GM23338 (cell line): Measurements from ENCODE around the gene CHRNA5. TPM values are rescaled to one million over a fixed set of nuclear protein-coding genes. Genes with fewer than 3 reads are reported as not detected.

ENCODE experiments used
- ATAC-seq: fragments of 200-7000 bp; cut with Tn5 transposase; 3 replicates; pipeline ENCODE4 v1.9.1; 2020
- DNase-seq: peaks from one replicate; pipeline ENCODE4 v3.0.0-alpha.2; 2015; ENCODE audit warnings: low spot score
- H2AFZ ChIP-seq: fragments of 200-600 bp; sonication (generic); 2 replicates; pipeline ENCODE4 v1.8.0; 2016; ENCODE audit warnings: antibody characterized with exemption, mild to moderate bottlenecking, moderate library complexity
- H3F3A ChIP-seq: fragments of 200-600 bp; sonication (generic); replicated peaks from 2 replicates; pipeline ENCODE4 v1.8.0; 2017; ENCODE audit warnings: antibody characterized with exemption, mixed run types, low read depth
- H3K27ac ChIP-seq: fragments of 200-600 bp; sonication (generic); 2 replicates; pipeline ENCODE4 v1.6.1; 2016; ENCODE audit warnings: low read depth
- H3K27me3 ChIP-seq: fragments of 200-600 bp; sonication (generic); 2 replicates; pipeline ENCODE4 v1.8.0; 2016; ENCODE audit warnings: mild to moderate bottlenecking, mixed run types, moderate library complexity; ENCODE audit not compliant: insufficient read depth
- H3K36me3 ChIP-seq: fragments of 200-600 bp; sonication (generic); 2 replicates; pipeline ENCODE4 v1.8.0; 2016; ENCODE audit warnings: mild to moderate bottlenecking; ENCODE audit not compliant: insufficient read depth
- H3K4me1 ChIP-seq: fragments of 200-600 bp; sonication (generic); 2 replicates; pipeline ENCODE4 v1.8.0; 2016; ENCODE audit warnings: mild to moderate bottlenecking, moderate library complexity; ENCODE audit not compliant: insufficient read depth
- H3K4me2 ChIP-seq: fragments of 200-600 bp; sonication (generic); 2 replicates; pipeline ENCODE4 v1.7.1; 2017; ENCODE audit warnings: mixed run types
- H3K4me3 ChIP-seq: fragments of 200-600 bp; sonication (generic); 2 replicates; pipeline ENCODE4 v1.6.1; 2016; ENCODE audit warnings: mixed run types
- H3K79me2 ChIP-seq: fragments of 200-600 bp; sonication (generic); replicated peaks from 2 replicates; pipeline ENCODE4 v1.8.0; 2017; ENCODE audit warnings: mild to moderate bottlenecking; ENCODE audit not compliant: insufficient read depth
- H3K9me2 ChIP-seq: fragments of 200-600 bp; sonication (generic); 2 replicates; pipeline ENCODE4 v1.8.0; 2017; ENCODE audit not compliant: insufficient read depth
- H4K20me1 ChIP-seq: fragments of 200-600 bp; sonication (generic); replicated peaks from 2 replicates; pipeline ENCODE4 v1.8.0; 2017; ENCODE audit warnings: mild to moderate bottlenecking; ENCODE audit not compliant: insufficient read depth
- H3K27ac Mint-ChIP-seq: 2 replicates; pipeline ENCODE4 v1.8.0; 2020; ENCODE audit warnings: inconsistent platforms, mild to moderate bottlenecking, moderate library complexity, mixed read lengths
- H3K27me3 Mint-ChIP-seq: 3 replicates; pipeline ENCODE4 v1.8.0; 2022; ENCODE audit warnings: low read depth, mild to moderate bottlenecking, moderate library complexity, mixed read lengths, inconsistent platforms; ENCODE audit not compliant: insufficient read depth, poor library complexity
- H3K36me3 Mint-ChIP-seq: 3 replicates; pipeline ENCODE4 v1.8.0; 2021; ENCODE audit warnings: low read depth, mild to moderate bottlenecking, inconsistent platforms, moderate library complexity, mixed read lengths
- H3K4me1 Mint-ChIP-seq: 3 replicates; pipeline ENCODE4 v1.8.0; 2020; ENCODE audit warnings: mild to moderate bottlenecking, inconsistent platforms, mixed read lengths
- H3K4me3 Mint-ChIP-seq: 3 replicates; pipeline ENCODE4 v1.8.0; 2021; ENCODE audit warnings: moderate library complexity, mild to moderate bottlenecking, inconsistent platforms, mixed read lengths
- H3K9me3 Mint-ChIP-seq: 3 replicates; pipeline ENCODE4 v1.8.0; 2020; ENCODE audit warnings: moderate library complexity, mild to moderate bottlenecking, inconsistent platforms, mixed read lengths
- CREB1 ChIP-seq: fragments of 250-450 bp; sonication (Bioruptor Pico); IDR thresholded peaks from 2 replicates; pipeline ENCODE4 v1.5.0; 2020; ENCODE audit warnings: low read depth, mild to moderate bottlenecking, moderate library complexity
- EZH2 ChIP-seq: fragments of 200-600 bp; sonication (generic); IDR thresholded peaks from one replicate; pipeline ENCODE4 v1.8.0; 2017; ENCODE audit warnings: antibody characterized with exemption, mild to moderate bottlenecking, low read depth; ENCODE audit not compliant: unreplicated experiment
- EZH2phosphoT487 ChIP-seq: fragments of 200-600 bp; sonication (generic); IDR thresholded peaks from one replicate; pipeline ENCODE4 v1.8.1; 2018; ENCODE audit warnings: antibody characterized with exemption; ENCODE audit not compliant: unreplicated experiment
- JUNB ChIP-seq: IDR thresholded peaks from one replicate; pipeline ENCODE4 v1.6.1; 2016; ENCODE audit warnings: antibody characterized with exemption; ENCODE audit not compliant: unreplicated experiment
- NANOG ChIP-seq: IDR thresholded peaks from 2 replicates; pipeline ENCODE4 v1.6.1; 2016; ENCODE audit warnings: antibody characterized with exemption, borderline replicate concordance
- POLR2AphosphoS5 ChIP-seq: IDR thresholded peaks from 2 replicates; pipeline ENCODE4 v1.6.1; 2016; ENCODE audit warnings: antibody characterized with exemption, low read depth
- STAT1 ChIP-seq: IDR thresholded peaks from one replicate; pipeline ENCODE4 v1.6.1; 2016; ENCODE audit warnings: antibody characterized with exemption; ENCODE audit not compliant: unreplicated experiment
- ZNF114 ChIP-seq: fragments of 250-450 bp; sonication (Bioruptor Pico); IDR thresholded peaks from 2 replicates; pipeline ENCODE4 v1.5.0; 2020; ENCODE audit warnings: mild to moderate bottlenecking, moderate library complexity
- polyA plus RNA-seq: library from polyadenylated mRNA; unstranded; fragments of >200 nt; fragmentation: Nextera tagmentation; extraction: Ambion mirVana; gene quantifications from 2 replicates; pipeline ENCODE4 v1.2.1, GENCODE V29; 2016
- total RNA-seq: library from RNA; depleted of rRNA; stranded (reverse); fragments of >200 nt; shearing (Covaris generic); gene quantifications from 2 replicates; pipeline ENCODE4 v1.2.3, GENCODE V29; 2014
- TF ChIP-seq, protein P1 (sequence below): IDR thresholded peaks from one replicate; pipeline ENCODE4 v1.6.1; 2018; ENCODE audit warnings: antibody characterized with exemption; ENCODE audit not compliant: unreplicated experiment
- TF ChIP-seq, protein P2 (sequence below): fragments of 250-450 bp; sonication (Bioruptor Pico); IDR thresholded peaks from 2 replicates; pipeline ENCODE4 v1.5.0; 2020; ENCODE audit warnings: mild to moderate bottlenecking, moderate library complexity
- TF ChIP-seq, protein P3 (sequence below), 2 experiments: fragments of 200-600 bp in 1 of 2; sonication (generic) in 1 of 2; conservative IDR thresholded peaks; 2 replicates each; pipeline versions ENCODE4 v1.5.1 to v1.6.1; 2016 to 2017; ENCODE audit warnings: antibody characterized with exemption in 2 of 2, low read depth in 2 of 2, mild to moderate bottlenecking in 2 of 2, moderate library complexity in 1 of 2
- TF ChIP-seq, protein P4 (sequence below): IDR thresholded peaks from 2 replicates; pipeline ENCODE4 v1.6.1; 2016; ENCODE audit warnings: antibody characterized with exemption

CHRNA5 gene
- total and polyA plus RNA-seq, 2 experiments from 2014 or later, result 19.6 to 23.3 TPM

DNA sequence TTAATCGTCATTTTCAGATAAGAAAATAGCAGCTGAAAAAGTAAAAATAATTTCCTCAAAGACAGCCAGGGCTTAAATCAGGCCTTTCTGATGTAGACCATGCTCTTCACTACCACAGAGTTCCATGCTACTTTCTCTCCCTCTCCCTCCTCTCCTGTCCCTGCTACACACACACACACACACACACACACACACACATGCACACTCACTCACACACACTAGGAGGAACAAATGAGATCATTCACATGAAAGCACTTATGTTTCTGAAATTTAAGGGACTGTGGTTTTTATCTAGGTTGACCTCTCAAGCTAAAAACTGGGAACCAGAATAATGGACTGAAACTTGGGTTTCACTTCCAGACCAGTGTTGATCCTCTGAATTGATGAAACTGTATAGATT is 29.2 kb upstream of the CHRNA5 start (continued):
- TF ChIP-seq, protein P1, sequence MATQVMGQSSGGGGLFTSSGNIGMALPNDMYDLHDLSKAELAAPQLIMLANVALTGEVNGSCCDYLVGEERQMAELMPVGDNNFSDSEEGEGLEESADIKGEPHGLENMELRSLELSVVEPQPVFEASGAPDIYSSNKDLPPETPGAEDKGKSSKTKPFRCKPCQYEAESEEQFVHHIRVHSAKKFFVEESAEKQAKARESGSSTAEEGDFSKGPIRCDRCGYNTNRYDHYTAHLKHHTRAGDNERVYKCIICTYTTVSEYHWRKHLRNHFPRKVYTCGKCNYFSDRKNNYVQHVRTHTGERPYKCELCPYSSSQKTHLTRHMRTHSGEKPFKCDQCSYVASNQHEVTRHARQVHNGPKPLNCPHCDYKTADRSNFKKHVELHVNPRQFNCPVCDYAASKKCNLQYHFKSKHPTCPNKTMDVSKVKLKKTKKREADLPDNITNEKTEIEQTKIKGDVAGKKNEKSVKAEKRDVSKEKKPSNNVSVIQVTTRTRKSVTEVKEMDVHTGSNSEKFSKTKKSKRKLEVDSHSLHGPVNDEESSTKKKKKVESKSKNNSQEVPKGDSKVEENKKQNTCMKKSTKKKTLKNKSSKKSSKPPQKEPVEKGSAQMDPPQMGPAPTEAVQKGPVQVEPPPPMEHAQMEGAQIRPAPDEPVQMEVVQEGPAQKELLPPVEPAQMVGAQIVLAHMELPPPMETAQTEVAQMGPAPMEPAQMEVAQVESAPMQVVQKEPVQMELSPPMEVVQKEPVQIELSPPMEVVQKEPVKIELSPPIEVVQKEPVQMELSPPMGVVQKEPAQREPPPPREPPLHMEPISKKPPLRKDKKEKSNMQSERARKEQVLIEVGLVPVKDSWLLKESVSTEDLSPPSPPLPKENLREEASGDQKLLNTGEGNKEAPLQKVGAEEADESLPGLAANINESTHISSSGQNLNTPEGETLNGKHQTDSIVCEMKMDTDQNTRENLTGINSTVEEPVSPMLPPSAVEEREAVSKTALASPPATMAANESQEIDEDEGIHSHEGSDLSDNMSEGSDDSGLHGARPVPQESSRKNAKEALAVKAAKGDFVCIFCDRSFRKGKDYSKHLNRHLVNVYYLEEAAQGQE, result no peak
- TF ChIP-seq EZH2, result no peak
- TF ChIP-seq ZNF114 (CRISPR knock-in tag), result no peak

DNA sequence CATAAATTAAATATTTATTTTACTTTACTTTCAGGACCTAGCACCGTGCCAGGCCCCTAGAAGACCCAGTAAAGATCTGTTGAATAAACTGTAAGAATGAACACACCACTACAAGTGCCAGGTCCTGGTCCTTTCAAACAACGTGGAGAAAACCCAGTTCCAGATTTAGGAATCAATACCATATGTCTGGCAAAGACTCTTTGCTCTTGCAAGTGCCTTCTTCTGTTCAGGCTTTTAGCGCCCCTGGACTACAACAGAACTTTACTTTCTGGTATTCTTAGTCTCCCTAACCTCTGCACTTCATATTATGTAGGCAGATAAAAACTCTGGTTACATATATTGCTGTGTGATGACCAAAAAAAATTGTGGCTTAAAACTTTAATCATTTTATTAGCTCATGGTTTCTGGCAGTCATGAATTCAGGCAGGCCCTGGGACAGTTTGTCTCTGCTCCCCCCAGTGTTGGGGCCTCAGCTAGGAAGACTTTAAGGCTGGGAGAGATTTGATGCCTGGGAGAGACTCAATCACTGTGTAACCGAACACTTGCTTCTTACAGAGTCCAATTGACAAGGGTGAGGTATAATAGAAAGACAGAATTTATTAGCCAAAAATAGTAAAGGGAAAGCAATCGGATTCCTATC is 27.9 kb upstream of the CHRNA5 start:
- H3K4me3 ChIP-seq, result no peak overlapping the region
- no peaks in the 10 kb centered on the region; the same call in 2 of the 3 replicates for H3K9me3 Mint-ChIP-seq
- H3K9me2 ChIP-seq, result peaks cover 3% of the 10 kb centered on the region; the same call in 1 of the 2 replicates
- peaks cover 9% of the 10 kb centered on the region for H3K4me1 Mint-ChIP-seq
- H3K36me3 ChIP-seq, result peaks cover 3% of the 10 kb centered on the region; the same call in 1 of the 2 replicates
- ATAC-seq (no peak), DNase-seq (no peak)
- H4K20me1 ChIP-seq, result no peaks in the 10 kb centered on the region
- H3K4me3 Mint-ChIP-seq, result no peak overlapping the region
- no peak overlapping the region for H3K27ac ChIP-seq
- peaks cover 8% of the 10 kb centered on the region for H3K36me3 Mint-ChIP-seq
- H3K4me1 ChIP-seq, result peaks cover 8% of the 10 kb centered on the region; the same call in 1 of the 2 replicates
- no peak overlapping the region for H2AFZ ChIP-seq
- no peak overlapping the region for H3K27ac Mint-ChIP-seq
- H3K4me2 ChIP-seq, result no peak overlapping the region
- H3K27me3 Mint-ChIP-seq, result peaks cover 9% of the 10 kb centered on the region
- peaks cover 19% of the 10 kb centered on the region for H3K79me2 ChIP-seq
- H3F3A ChIP-seq, result no peaks in the 10 kb centered on the region
- H3K27me3 ChIP-seq, result no peaks in the 10 kb centered on the region
- TF ChIP-seq, protein P2, sequence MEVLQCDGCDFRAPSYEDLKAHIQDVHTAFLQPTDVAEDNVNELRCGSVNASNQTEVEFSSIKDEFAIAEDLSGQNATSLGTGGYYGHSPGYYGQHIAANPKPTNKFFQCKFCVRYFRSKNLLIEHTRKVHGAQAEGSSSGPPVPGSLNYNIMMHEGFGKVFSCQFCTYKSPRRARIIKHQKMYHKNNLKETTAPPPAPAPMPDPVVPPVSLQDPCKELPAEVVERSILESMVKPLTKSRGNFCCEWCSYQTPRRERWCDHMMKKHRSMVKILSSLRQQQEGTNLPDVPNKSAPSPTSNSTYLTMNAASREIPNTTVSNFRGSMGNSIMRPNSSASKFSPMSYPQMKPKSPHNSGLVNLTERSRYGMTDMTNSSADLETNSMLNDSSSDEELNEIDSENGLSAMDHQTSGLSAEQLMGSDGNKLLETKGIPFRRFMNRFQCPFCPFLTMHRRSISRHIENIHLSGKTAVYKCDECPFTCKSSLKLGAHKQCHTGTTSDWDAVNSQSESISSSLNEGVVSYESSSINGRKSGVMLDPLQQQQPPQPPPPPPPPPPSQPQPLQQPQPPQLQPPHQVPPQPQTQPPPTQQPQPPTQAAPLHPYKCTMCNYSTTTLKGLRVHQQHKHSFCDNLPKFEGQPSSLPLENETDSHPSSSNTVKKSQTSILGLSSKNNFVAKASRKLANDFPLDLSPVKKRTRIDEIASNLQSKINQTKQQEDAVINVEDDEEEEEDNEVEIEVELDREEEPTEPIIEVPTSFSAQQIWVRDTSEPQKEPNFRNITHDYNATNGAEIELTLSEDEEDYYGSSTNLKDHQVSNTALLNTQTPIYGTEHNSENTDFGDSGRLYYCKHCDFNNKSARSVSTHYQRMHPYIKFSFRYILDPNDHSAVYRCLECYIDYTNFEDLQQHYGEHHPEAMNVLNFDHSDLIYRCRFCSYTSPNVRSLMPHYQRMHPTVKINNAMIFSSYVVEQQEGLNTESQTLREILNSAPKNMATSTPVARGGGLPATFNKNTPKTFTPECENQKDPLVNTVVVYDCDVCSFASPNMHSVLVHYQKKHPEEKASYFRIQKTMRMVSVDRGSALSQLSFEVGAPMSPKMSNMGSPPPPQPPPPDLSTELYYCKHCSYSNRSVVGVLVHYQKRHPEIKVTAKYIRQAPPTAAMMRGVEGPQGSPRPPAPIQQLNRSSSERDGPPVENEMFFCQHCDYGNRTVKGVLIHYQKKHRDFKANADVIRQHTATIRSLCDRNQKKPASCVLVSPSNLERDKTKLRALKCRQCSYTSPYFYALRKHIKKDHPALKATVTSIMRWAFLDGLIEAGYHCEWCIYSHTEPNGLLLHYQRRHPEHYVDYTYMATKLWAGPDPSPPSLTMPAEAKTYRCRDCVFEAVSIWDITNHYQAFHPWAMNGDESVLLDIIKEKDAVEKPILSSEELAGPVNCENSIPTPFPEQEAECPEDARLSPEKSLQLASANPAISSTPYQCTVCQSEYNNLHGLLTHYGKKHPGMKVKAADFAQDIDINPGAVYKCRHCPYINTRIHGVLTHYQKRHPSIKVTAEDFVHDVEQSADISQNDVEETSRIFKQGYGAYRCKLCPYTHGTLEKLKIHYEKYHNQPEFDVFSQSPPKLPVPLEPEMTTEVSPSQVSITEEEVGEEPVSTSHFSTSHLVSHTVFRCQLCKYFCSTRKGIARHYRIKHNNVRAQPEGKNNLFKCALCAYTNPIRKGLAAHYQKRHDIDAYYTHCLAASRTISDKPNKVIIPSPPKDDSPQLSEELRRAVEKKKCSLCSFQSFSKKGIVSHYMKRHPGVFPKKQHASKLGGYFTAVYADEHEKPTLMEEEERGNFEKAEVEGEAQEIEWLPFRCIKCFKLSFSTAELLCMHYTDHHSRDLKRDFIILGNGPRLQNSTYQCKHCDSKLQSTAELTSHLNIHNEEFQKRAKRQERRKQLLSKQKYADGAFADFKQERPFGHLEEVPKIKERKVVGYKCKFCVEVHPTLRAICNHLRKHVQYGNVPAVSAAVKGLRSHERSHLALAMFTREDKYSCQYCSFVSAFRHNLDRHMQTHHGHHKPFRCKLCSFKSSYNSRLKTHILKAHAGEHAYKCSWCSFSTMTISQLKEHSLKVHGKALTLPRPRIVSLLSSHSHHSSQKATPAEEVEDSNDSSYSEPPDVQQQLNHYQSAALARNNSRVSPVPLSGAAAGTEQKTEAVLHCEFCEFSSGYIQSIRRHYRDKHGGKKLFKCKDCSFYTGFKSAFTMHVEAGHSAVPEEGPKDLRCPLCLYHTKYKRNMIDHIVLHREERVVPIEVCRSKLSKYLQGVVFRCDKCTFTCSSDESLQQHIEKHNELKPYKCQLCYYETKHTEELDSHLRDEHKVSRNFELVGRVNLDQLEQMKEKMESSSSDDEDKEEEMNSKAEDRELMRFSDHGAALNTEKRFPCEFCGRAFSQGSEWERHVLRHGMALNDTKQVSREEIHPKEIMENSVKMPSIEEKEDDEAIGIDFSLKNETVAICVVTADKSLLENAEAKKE (CRISPR knock-in tag), result no peak
- TF ChIP-seq CREB1 (CRISPR knock-in tag) (no peak), POLR2AphosphoS5 (no peak), JUNB (no peak), ZNF114 (CRISPR knock-in tag) (no peak), EZH2 (no peak), NANOG (no peak), STAT1 (no peak), EZH2phosphoT487 (no peak)
- TF ChIP-seq, protein P3, sequence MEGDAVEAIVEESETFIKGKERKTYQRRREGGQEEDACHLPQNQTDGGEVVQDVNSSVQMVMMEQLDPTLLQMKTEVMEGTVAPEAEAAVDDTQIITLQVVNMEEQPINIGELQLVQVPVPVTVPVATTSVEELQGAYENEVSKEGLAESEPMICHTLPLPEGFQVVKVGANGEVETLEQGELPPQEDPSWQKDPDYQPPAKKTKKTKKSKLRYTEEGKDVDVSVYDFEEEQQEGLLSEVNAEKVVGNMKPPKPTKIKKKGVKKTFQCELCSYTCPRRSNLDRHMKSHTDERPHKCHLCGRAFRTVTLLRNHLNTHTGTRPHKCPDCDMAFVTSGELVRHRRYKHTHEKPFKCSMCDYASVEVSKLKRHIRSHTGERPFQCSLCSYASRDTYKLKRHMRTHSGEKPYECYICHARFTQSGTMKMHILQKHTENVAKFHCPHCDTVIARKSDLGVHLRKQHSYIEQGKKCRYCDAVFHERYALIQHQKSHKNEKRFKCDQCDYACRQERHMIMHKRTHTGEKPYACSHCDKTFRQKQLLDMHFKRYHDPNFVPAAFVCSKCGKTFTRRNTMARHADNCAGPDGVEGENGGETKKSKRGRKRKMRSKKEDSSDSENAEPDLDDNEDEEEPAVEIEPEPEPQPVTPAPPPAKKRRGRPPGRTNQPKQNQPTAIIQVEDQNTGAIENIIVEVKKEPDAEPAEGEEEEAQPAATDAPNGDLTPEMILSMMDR (conservative IDR thresholded peaks at IDR 0.05; ENCODE audit: low read depth in 2 of 2), result no peak
- TF ChIP-seq, protein P4, sequence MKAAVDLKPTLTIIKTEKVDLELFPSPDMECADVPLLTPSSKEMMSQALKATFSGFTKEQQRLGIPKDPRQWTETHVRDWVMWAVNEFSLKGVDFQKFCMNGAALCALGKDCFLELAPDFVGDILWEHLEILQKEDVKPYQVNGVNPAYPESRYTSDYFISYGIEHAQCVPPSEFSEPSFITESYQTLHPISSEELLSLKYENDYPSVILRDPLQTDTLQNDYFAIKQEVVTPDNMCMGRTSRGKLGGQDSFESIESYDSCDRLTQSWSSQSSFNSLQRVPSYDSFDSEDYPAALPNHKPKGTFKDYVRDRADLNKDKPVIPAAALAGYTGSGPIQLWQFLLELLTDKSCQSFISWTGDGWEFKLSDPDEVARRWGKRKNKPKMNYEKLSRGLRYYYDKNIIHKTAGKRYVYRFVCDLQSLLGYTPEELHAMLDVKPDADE, result no peak
